ENCODE results near the gene PPM1F.

Gene PPM1F

DNA sequence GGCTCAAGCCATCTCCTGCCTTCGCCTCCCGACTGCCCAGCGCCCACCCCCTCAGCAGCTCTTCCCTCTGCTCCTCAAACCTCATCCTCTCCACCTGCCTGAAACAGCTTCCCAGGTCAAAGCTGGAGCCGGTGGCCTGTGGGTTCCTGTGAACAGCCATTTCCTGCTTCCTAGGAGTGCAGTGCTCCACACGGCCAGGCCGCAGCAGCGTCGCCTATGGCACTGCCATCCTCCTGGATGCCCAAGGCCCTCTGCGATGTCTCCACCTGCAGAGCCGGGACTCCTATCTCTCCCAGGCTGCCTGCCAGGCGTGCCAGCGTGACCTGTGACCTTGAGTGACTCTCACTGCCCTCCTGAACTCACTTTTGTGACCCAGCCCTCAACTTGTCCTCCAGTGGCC, 24.6 kb downstream of the PPM1F start:
- no peak overlapping the region for H3K4me3 ChIP-seq (ENCODE audit: low read depth, low read length)
- POLR2A ChIA-PET, result no interaction called here
- no peak for TF ChIP-seq CTCF (IDR thresholded peaks at IDR 0.05; ENCODE audit: insufficient read depth, low read length, missing control alignments)
- DNase-seq (ENCODE audit: low read depth, low spot score), result no peak
- CTCF ChIA-PET, result interaction anchor here (1.6 to 4.4 kb wide), 2 partner anchors 10 to 215 kb away, joined by 4 to 30 read pairs; no protein-coding TSS in a partner anchor

- no peak overlapping the region for H3K4me3 ChIP-seq (ENCODE audit: low read depth, low read length)
- DNase-seq (ENCODE audit: low read depth, low spot score), result no peak
- CTCF ChIA-PET, result interaction anchor here (0.7 to 4.4 kb wide), 4 partner anchors 8 to 214 kb away, joined by 3 to 30 read pairs (median 4); no protein-coding TSS in a partner anchor
- no peak for TF ChIP-seq CTCF (IDR thresholded peaks at IDR 0.05; ENCODE audit: insufficient read depth, low read length, missing control alignments)
- POLR2A ChIA-PET, result no interaction called here
Measured at GRCh38 chr22:21927174-21927823, 25.3 kb downstream of the PPM1F start.

DNA sequence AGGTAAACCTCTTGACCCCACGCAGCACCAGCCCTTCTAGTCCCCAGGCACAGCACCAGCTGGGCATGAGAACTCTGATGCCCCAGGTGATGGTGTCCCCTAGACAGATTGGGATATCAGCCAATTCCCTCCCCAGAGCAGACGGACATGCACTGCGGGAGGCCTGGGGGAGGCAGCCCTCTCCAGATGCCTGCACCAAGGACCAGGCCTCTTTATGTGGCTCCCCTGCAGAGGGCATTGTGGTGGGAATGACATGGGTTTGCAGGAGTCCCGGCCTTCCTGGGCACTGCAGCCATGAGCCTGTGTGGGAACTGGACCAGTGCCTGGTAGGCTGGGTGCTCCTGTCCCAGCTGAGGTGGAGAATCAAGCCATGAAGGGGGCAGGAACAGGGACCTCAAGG, 25.9 kb downstream of the PPM1F start:
- DNase-seq (ENCODE audit: low read depth, low spot score), result no peak
- ChIA-PET CTCF (interaction anchor here (0.7 to 4.4 kb wide), 3 partner anchors 9 to 11 kb away, joined by 3 to 30 read pairs (median 3); no protein-coding TSS in a partner anchor), POLR2A (no interaction called here)
- TF ChIP-seq CTCF (IDR thresholded peaks at IDR 0.05; ENCODE audit: insufficient read depth, low read length, missing control alignments), result no peak
- H3K4me3 ChIP-seq (ENCODE audit: low read depth, low read length), result no peak overlapping the region

DNA sequence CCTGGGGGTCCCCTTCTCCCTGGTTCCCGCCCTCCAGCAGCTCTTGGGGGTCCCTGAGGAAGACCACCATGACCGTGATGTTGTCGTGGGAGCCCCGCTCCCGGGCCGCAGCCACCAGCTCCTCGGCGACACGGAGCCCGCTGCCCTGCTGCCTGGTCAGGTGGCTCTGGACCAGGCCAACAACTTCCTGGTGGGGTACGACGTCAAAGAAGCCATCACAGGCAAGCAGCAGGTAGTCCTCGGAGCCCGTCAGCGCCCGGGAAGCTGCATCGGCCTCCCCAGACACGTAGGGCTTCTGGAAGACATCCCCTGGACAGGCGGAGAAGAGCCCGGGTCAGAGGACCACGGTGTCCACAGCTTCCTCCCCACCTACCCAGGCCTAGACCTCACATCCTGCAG, 29.5 kb downstream of the PPM1F start:
- POLR2A ChIA-PET, result no interaction called here
- TF ChIP-seq CTCF (IDR thresholded peaks at IDR 0.05; ENCODE audit: insufficient read depth, low read length, missing control alignments), result no peak
- CTCF ChIA-PET, result interaction anchor here (1.0 to 5.5 kb wide), 4 partner anchors 15 to 38 kb away, joined by 3 to 36 read pairs (median 4); partner anchors contain the start of gene PPM1F

DNA sequence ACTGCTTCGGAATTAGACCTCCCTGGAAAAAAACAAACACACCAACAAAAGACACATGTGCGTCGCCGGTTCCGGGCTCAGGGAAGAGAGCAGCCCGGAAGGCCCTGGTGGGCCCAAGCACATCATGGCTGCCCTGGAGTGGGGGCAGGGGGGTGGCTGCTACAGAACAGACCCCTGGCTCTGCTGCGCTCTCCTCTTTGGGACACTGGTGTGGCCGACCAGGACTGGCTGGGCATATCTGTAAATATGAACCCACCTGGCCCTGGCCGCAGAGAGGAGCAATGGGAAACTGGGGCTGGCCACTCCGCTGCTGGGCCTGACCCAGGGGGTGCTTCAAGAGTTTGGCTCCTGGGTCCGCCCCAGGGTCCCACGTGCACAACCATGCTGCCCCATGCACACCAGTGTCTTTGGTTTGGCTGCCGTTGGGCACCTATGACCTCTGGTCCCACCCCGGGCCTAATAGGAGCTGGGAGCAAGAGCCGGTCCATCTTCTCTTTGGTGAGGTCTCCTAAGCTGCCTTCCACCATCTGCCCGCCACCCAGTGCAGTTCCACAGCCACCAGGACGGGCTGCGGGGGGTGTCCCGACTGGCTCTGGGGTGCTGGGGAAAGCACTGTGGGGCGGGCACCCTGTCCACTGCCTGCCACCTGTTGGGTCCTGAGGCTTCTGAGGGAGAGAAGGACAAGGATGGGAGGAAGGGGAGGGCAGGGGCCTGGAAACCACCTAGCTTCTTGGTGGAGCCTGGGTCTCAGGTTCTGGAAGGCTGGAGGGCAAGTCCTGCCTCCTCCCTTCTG, 30.1 kb downstream of the PPM1F start:
- H3K4me3 ChIP-seq (ENCODE audit: low read depth, low read length), result no peak overlapping the region
- ChIA-PET POLR2A (no interaction called here), CTCF (interaction anchor here (1.0 to 5.5 kb wide), 4 partner anchors 15 to 39 kb away, joined by 3 to 36 read pairs (median 4); partner anchors contain the start of gene PPM1F)
- no peak for DNase-seq (ENCODE audit: low read depth, low spot score)
- no peak for TF ChIP-seq CTCF (IDR thresholded peaks at IDR 0.05; ENCODE audit: insufficient read depth, low read length, missing control alignments)

More for the DNA sequence above, 29.5 kb downstream of the PPM1F start:
- no peak overlapping the region for H3K4me3 ChIP-seq (ENCODE audit: low read depth, low read length)
- no peak for DNase-seq (ENCODE audit: low read depth, low spot score)

DNA sequence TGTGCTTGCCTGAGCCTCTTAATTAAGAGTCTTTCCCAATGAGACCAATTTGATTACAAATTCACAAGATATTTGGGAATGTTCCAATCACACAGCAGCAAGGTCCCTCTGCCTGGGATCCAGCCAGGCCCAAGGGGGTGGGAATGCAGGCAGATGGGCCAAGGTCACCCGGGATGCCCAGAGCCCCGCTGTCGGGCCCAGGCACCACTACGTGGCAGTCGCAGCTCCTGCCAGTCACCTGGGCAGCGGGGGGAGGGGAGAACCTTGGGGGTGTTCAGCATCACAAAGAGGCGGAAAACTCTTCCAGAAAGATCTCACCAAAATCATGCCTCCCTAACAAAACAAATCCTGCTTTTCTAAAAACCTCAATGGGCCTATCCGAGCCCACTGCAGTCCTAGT, 30.9 kb downstream of the PPM1F start:
- DNase-seq (ENCODE audit: low read depth, low spot score), result no peak
- TF ChIP-seq CTCF (IDR thresholded peaks at IDR 0.05; ENCODE audit: insufficient read depth, low read length, missing control alignments), result no peak
- no peak overlapping the region for H3K4me3 ChIP-seq (ENCODE audit: low read depth, low read length)
- POLR2A ChIA-PET, result no interaction called here
- CTCF ChIA-PET, result interaction anchor here (1.5 to 5.5 kb wide), 2 partner anchors 16 to 28 kb away, joined by 3 to 36 read pairs; no protein-coding TSS in a partner anchor
